Stimulated activated CD4-positive, alpha-beta T cell treated with anti-CD3 and anti-CD28 coated beads, TNF-alpha, amount 100 ng/mL, for 24 hours (primary cell): ENCODE results near the gene UQCC2.

ENCODE experiments used
- DNase-seq, 3 experiments: peaks; one replicate each; pipeline ENCODE4 v3.0.0-alpha.2; 2020; ENCODE audit warnings: low read depth in 3 of 3

Gene UQCC2

DNA sequence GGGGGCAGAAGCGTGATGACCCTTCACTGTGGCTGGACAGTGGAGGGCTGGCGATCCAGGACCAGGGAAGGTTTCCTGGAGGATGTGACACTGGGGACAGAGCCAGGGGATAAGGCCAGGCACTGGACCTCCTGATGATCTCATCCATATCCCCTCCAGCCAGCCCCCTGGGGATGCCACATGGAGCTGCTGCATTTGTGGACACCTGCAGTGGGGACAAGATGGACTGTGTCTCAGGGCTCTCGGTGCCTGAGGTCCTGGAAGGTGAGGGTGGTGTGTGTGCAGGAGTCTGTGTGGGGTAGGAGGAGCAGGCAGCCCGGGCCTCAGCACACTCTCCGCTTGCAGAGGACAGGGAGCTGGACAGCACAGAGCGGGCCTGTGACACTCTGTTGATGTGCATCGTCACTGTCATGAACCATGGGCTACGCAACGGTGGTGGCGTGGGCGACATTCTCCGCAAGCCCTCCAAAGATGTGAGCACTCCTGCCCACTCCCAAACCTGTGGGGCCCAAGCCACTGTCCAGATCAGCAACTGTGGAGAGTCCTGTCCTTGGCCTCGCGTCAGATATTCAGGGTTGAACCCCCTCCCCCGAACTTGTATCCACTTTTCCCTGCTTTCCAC, 19.9 kb downstream of the UQCC2 start:
- DNase-seq: no peak

DNA sequence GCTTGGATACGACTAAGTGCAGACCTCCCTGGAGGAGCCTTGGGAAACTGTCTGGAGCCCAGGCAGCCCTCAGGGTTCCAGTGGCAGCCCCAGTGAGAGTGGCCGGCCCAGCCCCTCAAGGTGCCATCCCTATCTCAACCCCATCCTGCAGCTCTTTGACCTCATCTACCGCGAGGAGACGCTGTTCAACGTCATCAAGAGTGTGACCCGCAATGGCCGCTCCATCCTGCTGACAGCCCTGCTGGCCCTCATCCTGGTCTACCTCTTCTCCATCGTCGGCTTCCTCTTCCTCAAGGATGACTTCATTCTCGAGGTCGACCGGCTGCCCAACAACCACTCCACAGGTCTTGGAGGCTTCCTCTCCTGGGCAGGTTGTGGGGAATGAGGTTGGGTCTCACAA, 20.7 kb downstream of the UQCC2 start:
- no peak for DNase-seq

DNA sequence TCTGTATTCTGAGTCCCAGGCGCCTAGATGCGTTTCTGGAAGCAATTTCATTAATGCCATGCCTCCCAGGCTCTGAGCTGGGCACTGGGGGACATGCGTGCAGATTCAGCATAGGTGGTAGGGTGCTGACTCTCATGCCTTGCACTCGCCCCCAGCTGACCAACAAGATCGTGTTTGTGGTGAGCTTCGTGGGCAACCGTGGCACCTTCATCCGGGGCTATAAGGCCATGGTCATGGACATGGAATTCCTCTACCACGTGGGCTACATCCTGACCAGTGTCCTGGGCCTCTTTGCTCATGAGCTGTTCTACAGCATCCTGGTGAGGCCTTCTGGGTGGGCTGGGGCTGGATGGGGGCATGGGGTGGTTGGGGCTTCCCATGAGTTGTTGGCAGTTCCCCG, 21.6 kb downstream of the UQCC2 start:
- DNase-seq: no peak

DNA sequence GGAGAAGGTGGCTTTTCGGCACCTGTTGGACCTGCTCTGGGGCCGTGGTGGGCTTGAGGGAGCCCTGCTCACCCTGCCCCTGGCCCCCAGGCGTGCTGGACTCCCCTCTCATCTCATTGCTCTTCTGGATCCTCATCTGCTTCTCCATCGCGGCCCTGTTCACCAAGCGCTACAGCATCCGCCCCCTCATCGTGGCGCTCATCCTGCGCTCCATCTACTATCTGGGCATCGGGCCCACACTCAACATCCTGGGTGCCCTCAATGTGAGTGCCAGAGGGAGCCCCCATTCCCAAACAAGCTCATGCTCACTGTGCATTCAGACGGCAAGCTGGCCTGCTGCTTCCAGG, 22.4 kb downstream of the UQCC2 start:
- no peak for DNase-seq

DNA sequence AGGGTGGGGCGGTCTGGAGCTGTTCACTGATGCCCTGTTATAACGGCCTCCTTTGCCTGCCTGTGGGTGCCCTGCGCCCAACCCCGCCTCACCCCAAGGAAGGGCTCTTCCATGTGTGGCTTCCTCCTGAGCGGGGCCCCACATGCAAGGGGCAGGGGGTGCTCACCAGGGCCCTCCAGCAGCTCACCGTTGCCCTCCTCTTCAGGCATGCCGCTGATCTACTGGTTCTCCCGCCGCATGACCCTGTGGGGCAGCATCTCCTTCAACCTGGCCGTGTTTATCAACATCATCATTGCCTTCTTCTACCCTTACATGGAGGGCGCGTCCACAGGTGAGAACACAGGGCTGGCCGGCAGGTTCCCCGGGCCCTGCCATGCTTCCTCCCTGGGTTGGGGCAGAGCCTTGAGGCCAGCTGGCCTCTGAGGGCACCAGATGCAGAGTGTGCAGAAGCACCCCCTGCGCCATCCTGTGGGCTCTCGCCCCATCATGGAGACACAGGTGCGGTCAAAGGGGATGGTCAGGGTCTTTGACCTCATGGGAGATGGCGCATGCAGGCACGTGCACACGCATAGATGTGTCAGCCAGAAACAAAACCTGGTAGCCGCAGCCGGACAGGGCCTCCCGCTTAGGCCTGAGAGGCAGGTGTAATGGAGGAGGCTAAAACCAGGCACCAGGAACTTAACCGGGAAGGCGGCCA, 22.9 kb downstream of the UQCC2 start:
- DNase-seq: no peak

DNA sequence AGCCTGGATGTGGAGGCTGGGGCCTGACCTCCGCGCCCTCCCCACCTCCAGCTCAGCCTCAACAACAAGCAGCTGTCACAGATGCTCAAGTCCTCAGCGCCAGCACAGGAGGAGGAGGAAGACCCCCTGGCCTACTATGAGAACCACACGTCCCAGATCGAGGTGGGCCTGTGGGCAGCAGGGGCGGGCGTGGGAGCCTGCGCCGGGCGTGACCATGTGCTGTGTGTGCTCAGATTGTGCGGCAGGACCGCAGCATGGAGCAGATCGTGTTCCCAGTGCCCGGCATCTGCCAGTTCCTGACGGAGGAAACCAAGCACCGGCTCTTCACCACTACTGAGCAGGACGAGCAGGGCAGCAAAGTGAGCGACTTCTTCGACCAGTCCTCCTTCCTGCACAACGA, 23.5 kb downstream of the UQCC2 start:
- no peak for DNase-seq

DNA sequence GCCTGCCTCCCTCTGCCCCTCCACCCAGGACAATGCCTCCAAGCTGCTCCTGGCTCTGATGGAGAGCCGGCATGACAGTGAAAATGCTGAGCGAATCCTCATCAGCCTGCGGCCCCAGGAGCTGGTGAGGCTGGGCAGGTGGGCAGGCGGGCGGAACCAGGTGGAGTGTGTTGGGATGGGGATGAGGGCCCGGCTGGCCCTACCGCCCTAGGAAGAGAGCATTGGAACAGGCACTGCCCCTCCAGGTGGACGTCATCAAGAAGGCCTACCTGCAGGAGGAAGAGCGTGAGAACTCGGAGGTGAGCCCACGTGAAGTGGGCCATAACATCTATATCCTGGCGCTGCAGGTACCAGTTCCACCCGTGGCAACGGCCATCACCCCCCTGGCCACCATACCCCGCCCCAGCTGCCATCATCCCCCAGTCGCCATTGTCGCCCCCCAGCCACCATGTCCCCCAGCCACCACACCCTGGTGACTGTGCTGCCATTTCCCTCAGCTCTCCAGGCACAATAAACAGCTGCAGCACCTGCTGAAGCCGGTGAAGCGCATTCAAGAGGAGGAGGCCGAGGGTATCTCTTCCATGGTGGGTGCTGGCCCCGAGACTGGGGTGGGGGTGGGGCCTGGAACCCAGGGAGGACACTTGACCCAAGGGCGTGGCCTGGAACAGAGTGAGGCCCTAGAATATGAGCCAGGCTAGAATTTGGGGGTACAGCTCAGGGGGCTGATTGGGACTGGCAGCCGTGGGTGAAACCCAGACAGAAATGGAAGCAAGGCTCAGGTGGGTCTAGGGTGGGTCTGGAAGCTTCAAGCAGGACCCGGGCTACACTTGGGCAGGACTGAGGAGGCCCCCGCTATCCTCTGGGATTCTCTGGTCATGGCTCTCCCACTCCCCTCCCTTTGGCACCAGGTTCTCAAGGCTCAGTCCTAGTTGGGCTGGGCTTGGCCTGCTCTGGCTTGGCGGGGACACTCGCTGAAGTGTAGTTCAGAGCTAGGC, 24.2 kb downstream of the UQCC2 start:
- DNase-seq: no peak

DNA sequence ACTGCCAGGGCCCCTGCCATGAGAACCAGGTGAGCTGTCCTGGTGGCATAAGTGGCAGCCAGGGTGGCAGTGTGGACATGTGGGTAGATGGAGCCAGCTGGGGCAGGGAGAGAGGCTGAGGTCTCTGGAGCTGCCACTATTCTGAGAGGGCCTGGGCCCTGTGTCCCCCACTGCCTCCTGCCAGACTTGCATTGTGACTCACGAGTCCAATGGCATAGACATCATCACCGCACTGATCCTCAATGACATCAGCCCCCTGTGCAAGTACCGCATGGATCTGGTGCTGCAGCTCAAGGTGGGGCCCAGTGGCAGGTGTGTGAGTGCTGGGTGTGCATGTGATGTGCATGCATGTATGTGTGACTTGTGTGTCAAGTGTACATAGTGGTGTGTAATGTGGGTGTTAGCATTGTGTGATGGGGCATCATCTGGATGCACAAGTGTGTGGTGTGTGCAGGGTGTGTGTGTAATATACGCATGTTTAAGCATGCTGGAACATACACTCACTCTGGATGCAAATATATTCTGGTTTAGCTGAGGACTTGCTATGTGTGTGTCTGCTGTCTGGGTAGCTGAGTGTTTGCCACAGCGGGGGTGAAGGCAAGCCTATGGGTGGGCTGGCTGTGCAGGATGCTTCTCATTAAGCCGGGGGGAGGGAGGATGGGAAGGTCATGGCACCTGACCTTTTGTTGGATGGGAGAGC, 25.1 kb downstream of the UQCC2 start:
- no peak for DNase-seq

DNA sequence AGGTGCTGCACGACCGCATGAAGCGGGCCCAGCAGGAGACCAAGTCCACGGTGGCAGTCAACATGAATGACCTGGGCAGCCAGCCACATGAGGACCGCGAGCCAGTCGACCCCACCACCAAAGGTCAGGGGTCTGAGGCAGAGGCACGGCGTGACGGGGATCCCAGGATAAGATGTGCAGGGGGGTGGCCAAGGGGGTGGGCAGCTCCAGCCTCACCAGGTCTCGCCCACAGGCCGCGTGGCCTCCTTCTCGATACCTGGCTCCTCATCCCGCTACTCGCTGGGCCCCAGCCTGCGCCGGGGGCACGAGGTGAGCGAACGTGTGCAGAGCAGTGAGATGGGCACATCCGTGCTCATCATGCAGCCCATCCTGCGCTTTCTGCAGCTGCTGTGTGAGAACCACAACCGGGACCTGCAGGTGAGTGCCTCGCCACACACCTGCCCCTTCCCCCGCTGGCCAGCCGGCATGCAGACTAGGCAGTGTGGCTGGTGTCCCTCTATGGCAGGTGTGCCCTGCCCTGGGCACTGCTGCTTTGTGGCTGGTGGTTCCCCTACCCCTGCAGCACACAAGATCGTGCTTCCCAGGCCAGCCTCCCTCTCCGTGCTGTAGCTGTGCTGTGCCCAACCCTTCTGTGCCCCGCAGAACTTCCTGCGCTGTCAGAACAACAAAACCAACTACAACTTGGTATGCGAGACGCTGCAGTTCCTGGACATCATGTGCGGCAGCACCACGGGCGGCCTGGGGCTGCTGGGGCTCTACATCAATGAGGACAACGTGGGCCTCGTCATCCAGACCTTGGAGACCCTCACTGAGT, 25.9 kb downstream of the UQCC2 start:
- no peak for DNase-seq

DNA sequence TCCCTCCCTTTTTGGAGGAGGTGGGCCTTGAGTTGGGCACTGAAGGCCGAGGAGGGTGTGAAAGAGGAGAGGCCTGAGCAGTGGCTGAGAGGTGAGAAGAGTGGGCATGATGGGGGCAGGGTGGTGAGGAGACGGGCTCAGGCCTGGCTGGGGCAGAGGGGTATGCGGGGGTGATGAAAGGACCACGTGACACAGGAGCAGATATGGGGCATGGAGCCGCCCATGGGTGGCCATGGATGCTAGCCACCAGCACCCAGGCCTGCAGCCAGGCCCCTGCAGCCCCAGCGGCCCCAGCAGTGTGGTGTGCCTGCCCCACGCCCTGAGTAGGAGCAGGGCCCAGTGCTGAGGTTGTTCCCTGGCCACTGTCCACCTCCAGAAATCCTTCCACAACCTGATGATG, 26.5 kb downstream of the UQCC2 start:
- DNase-seq: no peak

DNA sequence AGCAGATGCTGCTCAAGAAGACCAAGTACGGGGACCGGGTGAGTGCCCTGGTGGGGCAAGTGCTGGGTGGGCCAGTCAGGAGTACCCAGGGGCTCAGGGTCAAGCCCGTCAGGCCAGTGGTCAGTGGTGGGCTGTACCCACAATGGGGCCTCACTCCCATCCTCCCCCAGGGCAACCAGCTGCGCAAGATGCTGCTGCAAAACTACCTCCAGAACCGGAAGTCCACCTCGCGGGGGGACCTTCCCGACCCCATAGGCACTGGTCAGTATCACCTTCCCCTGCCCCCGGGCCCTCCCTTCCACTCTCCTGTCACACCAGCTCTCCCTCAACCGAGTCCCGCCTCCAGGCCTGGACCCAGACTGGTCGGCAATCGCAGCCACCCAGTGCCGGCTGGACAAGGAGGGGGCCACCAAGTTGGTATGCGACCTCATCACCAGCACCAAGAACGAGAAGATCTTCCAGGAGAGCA, 27.0 kb downstream of the UQCC2 start:
- no peak for DNase-seq

DNA sequence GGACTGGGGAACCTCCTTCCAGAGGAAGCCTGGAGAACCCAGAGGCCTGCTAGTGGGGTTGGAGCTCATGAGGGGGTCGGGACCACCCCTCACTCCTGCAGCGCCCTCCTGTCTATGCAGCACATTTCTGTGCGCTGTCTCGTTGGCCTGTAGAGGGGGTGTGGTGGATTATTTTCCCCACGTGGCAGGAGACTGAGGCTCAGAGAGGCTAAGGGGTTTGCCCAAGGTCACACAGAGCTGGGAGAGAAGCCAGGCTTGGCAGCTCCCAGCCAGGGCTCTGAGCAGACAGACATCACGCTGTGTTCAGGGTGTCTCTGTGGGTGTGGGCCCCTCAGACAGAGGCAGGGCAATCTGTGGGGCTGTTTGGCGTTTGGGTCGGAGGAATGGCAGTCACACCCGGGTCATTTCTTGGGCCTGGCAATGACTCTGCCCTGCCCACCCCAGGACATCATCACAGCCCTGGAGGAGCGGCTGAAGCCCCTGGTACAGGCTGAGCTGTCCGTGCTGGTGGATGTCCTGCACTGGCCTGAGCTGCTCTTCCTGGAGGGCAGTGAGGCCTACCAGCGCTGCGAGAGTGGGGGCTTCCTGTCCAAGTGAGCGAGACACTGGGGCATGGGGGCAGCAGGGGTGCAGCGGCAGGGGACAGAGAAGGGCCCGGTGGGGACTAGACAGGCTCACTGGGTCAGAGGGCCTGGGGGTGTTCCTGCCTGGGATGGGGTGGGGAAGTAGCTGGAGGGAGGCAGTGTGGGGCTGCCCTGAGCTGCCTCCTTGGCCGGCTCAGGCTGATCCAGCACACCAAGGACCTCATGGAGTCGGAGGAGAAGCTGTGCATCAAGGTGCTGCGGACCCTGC, 27.7 kb downstream of the UQCC2 start:
- no peak for DNase-seq

DNA sequence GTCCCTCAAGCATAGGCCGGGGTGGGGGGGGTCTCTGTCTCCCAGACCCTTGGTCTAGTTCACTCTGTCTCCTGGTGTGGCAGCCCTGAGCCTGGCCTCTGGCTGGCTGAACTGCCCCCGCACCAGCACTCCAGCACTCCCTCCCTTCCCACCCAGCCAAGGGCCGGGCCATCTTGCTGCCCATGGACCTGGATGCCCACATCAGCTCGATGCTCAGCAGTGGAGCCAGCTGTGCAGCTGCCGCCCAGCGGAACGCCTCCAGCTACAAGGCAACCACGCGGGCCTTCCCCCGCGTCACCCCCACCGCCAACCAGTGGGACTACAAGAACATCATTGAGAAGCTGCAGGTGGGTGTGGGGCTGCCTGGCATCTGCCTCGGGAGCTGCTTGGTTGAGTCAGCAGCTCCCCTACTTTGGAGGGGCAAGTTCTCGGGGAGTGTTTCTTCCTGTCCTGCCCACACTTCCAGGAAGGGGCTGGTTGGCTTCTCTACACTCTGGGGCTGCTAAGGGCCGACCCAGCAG, 28.4 kb downstream of the UQCC2 start:
- DNase-seq: peak in 1 of 3 experiments; percentile 51

DNA sequence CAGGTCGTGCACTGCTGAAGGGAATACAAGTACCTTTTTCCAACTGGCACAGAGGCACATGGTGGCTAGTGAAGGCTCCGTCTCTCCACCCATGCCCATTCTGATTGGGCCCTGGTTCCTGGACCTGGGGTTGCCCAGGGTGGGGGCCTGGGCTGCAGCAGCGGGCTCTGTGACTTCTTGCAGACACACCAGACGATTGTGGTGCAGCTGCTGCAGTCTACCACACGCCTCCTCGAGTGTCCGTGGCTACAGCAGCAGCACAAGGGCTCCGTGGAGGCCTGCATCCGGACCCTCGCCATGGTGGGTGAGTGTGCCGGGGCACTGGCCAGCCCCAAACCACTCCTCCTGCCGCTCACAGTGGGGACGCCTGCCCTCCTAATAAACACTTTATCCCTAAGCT, 29.2 kb downstream of the UQCC2 start:
- DNase-seq: no peak

DNA sequence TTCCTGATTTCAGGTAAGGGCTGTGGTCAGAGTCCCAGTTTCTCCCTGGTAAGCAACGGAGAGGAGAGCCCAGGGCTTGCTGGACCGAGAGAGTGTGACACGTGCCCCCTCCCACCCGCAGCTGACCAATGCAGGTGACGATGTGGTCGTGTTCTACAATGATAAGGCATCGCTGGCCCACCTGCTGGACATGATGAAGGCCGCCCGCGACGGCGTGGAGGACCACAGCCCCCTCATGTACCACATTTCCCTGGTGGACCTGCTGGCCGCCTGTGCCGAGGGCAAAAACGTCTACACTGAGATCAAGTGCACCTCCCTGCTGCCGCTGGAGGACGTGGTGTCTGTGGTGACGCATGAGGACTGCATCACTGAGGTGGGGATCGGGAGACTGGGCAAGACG, 31.7 kb downstream of the UQCC2 start:
- no peak for DNase-seq

DNA sequence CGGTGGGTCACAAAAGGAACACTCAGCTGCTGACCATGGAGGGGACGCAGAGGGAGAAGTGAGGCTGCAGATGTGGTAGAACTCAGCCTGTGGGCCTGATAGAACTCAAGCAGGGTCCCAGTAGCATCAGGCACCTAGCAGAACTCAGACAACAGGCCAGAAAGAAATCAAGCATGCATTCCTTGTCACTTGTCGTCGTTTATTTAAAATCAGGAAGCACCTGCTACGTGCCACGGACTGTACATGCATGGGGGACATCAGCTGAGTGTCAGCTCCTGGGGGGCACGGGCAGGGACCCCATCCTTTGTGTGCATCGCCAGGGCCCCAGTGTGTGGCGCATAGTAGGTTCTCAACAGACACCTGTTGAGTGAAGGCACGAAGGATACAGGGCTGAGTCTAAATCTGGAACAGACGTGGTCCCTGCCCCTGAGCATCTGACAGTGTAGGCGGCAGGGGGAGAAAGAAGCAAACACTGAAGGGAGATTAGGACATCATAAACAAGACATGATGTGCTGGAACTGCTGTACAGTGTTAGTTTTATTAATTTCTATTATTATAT, 32.5 kb downstream of the UQCC2 start:
- DNase-seq: no peak

DNA sequence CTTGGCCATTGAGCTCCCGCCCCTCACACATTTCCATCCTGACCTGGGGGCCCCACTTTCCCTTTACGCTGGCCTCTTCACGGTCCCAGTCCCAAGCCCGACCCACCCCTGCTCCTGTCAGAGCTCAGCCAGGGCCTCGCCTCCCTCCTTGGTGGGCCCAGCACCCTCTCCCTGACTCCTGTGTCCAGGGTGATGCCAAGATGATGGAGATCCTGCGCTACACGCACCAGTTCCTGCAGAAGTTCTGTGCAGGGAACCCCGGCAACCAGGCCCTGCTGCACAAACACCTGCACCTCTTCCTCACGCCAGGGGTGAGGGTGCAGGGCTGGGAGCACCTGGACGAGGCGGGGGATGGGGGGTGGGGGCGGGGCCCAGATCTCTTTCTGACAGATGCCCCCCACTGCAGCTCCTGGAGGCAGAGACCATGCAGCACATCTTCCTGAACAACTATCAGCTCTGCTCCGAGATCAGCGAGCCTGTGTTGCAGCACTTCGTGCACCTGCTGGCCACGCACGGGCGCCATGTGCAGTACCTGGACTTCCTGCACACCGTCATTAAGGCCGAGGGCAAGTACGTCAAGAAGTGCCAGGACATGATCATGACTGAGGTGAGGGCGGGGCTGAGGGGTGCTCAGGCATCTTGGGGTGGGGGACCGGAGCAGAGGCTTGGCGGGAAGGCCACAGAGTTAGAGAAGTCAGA, 33.1 kb downstream of the UQCC2 start:
- DNase-seq: no peak

DNA sequence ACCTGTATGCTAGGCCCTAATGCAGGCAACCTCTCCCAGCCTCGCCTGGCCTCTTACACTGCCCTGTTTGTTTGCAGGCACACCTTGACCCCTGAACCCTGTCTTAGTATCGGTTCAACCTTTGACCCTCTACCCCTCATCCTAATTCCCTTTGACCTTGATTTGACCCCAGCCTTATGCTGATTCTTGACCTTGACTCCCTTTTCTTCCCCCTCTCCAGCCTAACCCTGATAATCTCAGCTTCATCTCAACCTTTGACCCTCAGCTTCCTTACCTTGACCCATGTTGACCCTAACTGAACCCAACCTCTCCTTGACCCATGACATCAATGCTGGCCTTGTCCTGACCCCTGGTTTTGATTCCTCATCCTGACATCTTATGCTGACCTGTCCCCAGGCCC, 33.8 kb downstream of the UQCC2 start:
- no peak for DNase-seq

DNA sequence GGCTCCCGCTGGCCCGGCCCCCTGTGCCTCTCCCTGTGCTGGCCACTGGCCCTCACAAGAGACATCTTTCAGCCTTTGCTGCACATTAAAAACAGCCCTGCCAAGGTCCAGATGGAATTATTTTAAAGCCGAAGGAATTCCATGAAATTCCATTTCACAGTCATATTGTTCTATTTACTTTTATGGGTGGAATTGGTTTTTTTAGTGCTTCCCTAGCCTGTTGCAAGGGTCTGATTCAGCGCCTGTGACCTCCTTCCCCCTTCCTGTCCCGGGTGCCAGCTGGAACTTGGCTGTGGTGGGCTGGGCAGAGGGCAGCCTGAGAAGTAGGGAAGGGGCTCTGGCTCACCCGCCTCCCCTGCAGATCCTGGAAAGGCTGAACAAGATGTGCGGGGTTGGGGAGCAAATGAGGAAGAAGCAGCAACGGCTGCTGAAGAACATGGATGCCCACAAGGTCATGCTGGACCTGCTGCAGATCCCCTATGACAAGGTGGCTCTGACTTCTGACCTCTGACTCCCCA, 34.3 kb downstream of the UQCC2 start:
- DNase-seq: no peak
